ENCODE results near the gene ZSCAN5C.

DNA sequence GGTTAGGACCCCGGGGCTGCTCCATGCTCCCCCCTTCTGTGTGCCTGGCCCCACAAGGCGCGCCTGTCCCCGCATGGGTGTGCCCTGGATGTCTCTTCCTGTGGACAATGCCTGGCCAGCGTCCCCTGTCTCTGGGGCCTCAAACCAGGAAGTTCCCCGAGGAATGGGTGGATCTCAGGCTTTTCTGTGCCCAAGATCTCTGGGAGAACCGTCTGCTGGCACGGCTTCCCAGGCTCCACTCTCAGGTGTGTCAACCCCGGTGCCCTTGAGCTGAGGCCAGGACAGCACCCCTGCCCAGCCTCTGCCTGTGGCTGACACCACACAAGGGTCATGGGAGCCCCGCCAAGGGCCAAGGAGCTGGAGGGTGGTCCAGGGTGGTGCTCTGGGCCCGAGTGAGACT lies 45.3 kb upstream of the ZSCAN5C start:
- TF ChIP-seq, protein P1, sequence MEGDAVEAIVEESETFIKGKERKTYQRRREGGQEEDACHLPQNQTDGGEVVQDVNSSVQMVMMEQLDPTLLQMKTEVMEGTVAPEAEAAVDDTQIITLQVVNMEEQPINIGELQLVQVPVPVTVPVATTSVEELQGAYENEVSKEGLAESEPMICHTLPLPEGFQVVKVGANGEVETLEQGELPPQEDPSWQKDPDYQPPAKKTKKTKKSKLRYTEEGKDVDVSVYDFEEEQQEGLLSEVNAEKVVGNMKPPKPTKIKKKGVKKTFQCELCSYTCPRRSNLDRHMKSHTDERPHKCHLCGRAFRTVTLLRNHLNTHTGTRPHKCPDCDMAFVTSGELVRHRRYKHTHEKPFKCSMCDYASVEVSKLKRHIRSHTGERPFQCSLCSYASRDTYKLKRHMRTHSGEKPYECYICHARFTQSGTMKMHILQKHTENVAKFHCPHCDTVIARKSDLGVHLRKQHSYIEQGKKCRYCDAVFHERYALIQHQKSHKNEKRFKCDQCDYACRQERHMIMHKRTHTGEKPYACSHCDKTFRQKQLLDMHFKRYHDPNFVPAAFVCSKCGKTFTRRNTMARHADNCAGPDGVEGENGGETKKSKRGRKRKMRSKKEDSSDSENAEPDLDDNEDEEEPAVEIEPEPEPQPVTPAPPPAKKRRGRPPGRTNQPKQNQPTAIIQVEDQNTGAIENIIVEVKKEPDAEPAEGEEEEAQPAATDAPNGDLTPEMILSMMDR (IDR thresholded peaks at IDR 0.05), result no peak
- TF ChIP-seq, protein P2, sequence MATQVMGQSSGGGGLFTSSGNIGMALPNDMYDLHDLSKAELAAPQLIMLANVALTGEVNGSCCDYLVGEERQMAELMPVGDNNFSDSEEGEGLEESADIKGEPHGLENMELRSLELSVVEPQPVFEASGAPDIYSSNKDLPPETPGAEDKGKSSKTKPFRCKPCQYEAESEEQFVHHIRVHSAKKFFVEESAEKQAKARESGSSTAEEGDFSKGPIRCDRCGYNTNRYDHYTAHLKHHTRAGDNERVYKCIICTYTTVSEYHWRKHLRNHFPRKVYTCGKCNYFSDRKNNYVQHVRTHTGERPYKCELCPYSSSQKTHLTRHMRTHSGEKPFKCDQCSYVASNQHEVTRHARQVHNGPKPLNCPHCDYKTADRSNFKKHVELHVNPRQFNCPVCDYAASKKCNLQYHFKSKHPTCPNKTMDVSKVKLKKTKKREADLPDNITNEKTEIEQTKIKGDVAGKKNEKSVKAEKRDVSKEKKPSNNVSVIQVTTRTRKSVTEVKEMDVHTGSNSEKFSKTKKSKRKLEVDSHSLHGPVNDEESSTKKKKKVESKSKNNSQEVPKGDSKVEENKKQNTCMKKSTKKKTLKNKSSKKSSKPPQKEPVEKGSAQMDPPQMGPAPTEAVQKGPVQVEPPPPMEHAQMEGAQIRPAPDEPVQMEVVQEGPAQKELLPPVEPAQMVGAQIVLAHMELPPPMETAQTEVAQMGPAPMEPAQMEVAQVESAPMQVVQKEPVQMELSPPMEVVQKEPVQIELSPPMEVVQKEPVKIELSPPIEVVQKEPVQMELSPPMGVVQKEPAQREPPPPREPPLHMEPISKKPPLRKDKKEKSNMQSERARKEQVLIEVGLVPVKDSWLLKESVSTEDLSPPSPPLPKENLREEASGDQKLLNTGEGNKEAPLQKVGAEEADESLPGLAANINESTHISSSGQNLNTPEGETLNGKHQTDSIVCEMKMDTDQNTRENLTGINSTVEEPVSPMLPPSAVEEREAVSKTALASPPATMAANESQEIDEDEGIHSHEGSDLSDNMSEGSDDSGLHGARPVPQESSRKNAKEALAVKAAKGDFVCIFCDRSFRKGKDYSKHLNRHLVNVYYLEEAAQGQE (IDR thresholded peaks at IDR 0.05), result no peak
- TF ChIP-seq GATA3 (IDR thresholded peaks at IDR 0.05; ENCODE audit: borderline replicate concordance) (no peak), JUN (IDR thresholded peaks at IDR 0.05) (no peak), RAD21 (conservative IDR thresholded peaks at IDR 0.05 in 1 of 2, IDR thresholded peaks at IDR 0.05 in 1 of 2) (no peak), RCOR1 (IDR thresholded peaks at IDR 0.05; ENCODE audit: low read depth, low read length) (no peak), SMC3 (IDR thresholded peaks at IDR 0.05) (no peak), CHD4 (IDR thresholded peaks at IDR 0.05; ENCODE audit: borderline replicate concordance) (no peak)
- TF ChIP-seq, protein P3, sequence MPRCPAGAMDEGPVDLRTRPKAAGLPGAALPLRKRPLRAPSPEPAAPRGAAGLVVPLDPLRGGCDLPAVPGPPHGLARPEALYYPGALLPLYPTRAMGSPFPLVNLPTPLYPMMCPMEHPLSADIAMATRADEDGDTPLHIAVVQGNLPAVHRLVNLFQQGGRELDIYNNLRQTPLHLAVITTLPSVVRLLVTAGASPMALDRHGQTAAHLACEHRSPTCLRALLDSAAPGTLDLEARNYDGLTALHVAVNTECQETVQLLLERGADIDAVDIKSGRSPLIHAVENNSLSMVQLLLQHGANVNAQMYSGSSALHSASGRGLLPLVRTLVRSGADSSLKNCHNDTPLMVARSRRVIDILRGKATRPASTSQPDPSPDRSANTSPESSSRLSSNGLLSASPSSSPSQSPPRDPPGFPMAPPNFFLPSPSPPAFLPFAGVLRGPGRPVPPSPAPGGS (IDR thresholded peaks at IDR 0.05), result no peak
